ENCODE results near the gene TBRG1.

- TF ChIP-seq CTCF (IDR thresholded peaks at IDR 0.05) = no peak
- TF ChIP-seq POLR2A (IDR thresholded peaks at IDR 0.05) = no peak
Measured at GRCh38 chr11:124618863-124619262, 3.8 kb upstream of the TBRG1 start.
